Activated CD8-positive, alpha-beta memory T cell treated with anti-CD3 and anti-CD28 coated beads for 1 hour (primary cell): Measurements from ENCODE around the gene QPCT.

Source experiments
- DNase-seq, 2 donors: peaks; one replicate each; pipeline ENCODE4 v3.0.0-alpha.2; 2020; ENCODE audit warnings: low read depth in 1 of 2; ENCODE audit errors: extremely low read depth in 1 of 2

The QPCT gene

DNA sequence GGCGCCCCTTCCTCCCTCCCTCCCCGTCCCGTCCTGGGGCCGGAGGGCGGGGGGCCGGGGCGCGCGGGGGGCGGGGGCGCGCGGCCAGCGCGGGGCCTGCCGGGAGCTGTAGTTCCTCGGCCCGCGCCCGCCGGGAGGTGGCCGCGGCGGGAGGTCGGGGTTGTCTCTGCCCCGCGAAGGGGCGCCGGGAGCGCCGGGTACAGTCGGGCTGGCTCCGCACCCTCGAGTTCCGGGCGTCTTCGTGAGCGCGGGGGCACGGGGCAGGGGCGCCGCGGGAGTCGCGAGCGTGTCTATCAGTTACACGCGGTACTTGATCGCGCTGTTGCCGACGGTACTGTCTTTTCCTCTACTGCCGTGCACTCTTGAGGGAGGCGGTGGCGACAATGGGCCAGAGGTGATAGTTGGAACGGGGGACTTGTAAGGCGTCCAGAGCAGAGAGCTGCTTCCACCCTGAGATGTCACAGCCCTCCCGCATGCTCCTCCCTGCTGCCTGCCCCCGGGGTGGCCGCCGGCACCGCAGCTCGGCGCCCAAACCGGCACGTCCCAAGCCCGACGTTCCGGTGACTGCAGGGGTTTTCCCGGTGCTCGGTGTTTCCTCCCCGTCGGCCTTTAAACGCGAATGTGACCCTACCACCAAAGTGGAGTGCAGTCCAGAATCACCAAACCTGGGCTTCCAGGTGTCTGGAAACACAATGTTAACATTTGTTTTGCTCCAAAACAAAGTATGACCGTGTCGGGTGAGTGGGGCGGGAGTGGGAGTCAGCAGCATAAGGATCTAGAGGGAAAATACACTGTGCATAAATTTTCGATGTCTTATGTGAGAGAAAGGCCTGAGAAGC is 19.4 kb upstream of the QPCT start, which contains the start of gene PRKD3:
Gene PRKD3, minus strand, starts transcription at position 48 of the 839 bp plus-strand sequence. CDS start 8,309 bp downstream, outside the sequence.
- DNase-seq: no peak

DNA sequence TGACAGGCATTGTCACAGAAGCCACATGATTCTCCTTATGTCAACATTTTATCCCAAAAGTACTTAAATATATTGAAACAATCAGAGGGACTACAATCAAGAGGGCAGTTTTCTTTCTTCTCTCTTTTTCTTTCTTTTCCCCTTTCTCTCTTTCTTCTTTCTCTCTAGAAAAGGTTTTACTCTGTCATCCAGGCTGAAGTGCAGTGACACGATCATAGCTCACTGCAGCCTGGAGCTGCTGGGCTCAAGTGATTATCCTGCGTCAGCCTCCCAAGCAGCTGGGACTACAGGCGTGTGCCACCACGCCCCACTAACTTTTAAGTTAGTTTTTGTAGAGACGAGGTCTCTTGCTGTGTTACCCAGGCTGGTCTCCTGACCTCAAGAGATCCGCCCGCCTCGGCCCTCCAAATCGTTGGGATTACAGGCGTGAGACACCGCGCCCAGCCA is 18.8 kb upstream of the QPCT start:
- DNase-seq: no peak

DNA sequence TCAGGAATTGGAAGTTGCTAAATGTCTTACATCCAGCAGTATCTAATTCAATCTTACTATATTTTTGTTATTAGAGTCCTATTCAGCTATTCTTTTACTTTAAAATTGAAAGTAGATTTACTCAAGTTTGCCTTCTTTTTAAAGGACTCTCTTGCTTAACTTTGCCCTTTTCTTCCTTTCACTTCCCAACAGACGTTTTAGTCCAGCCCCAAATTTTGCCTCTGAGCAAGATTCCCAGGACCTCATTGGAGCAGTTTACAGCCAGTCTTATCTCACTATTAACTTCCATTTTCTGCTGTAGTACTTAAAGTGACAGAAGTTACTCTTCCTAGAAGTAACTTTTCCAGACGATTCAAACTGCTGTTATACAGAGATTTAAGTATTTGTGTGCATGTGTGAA is 18.1 kb upstream of the QPCT start:
- DNase-seq: no peak

DNA sequence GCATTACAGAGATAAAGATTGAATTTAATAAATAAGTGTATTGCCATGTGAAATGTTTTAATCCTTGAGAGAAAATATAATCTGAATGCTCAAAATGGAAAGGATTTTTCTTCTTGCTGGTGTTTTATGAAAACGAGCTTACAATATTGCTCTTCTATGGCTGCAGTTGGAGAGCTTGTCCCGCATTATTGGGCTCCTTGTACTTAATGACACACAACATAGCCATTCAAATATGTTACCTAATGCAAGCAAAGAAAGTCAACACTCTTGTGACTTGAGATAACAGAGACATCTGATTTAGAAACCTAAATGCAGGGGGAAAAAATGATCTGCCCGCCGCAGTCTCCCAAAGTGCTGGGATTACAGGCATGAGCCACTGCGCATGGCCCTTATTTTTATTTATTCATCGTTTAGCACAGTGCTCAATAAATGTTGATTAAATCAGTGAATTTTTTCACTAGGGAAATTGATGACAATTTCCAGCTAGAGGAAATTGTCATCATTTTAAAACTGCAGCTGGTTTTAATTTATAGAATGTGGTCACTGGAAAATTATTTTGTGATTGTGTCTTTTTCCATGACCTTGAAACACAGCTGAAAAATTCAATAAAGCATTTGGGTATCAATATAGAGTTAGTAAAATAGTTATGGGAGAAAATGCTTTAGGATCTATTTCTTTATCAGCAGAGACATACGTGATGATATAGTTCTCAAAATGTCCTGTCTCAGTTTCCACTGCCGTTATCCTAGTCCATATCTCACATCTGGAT is 17.4 kb upstream of the QPCT start:
- DNase-seq: no peak

DNA sequence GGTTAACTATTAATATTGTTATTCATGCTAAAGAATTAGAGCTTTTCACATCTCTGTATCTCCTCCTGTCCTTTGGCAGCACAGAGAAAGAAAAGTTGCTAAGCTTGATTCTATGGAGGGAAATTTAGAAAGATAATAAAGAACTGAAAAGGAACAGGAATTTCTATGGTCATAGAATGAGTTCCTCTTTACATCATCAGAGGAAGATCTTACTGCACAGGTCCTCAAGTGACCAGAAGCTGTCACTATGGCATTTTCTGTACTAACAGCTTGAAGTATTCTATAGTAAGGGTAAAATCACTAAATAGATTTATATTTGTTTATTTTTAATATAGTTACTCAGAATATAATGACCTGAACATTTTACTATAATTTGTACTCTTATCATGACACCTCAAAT is 13.7 kb upstream of the QPCT start:
- no peak for DNase-seq

DNA sequence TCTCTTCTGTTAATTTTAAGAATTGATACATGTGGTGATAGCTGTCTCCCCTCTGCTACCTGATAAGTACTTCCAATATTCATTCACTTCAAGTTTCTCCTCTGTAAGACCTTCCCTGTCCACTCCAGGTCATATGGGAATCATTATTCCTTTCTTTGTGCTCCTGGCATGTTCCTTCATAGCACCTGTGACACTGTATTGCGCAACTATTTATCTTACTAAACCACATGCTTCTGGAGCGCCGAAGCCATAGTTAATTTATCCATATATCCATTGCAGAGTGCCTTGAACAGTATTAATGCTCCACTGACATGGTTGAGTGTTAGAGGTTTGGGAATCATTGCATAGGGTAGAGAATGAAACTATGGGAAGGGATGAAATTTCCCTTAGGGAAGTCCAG is 11.9 kb upstream of the QPCT start:
- no peak for DNase-seq

DNA sequence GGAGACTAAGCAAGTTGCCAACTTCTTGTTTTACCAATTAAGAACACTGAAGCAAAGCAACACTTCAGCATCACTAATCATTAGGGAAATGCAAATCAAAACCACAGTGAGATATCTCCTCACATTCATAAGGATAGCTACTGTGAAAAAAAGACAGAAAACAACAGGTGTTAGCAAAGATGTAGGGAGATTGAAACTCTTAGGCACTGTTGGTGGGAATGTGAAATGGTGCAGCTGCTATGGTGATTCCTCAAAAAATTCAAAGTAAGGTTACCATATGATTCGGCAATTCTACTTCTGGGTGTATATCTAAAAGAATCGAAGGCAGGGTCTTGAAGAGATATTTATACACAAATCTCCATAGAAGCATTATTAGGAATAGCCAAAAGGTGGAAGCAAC is 11.2 kb upstream of the QPCT start:
- no peak for DNase-seq

DNA sequence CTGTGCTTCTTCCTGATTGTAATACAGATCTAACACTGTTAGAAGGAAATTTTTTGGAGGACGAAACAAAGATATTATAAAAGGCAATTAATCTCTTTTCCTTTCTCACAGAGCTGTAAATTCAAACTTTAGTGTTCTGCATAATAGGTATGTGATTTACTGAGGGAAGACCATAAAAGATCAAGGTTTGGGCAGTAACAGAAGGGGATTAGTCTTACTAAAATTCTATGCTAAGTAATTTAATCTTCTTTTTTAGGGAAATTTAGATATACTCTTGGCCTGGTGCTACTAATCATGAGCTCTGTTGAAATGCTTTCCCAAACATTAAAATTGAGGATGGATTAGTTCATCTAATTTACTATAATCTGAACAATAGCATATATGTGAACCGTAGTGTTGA is 8.8 kb upstream of the QPCT start:
- DNase-seq: no peak

DNA sequence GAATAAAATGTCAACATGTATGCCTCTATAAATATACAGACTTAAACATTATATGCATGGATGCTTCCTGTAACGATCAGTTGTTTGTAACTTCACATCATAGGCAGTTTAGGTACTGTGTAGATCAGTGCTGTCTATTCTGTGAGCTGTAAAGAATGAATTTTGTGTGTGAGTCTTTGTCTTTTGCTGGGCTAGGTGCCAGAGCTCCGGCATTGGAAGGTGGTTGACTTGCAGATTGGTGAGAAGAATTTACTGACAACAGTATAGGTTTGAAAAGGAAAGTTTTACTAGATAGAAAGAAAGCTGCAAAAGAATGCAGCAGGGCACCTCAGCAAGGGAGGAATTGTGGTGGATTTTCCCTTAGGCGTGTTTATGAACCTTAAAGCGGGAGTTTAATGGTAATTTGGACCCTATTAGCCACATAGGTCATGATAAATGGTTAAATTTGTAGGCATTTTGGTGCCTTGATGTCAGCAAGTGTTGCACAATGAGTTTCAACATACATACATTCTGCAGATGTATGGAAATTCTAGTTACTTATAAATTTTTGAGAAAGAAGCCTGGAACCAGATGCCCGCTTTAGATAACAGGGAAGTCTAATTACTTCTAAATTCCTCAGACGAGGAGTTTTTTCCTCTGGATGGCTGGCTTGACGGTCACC is 6.7 kb upstream of the QPCT start:
- no peak for DNase-seq

DNA sequence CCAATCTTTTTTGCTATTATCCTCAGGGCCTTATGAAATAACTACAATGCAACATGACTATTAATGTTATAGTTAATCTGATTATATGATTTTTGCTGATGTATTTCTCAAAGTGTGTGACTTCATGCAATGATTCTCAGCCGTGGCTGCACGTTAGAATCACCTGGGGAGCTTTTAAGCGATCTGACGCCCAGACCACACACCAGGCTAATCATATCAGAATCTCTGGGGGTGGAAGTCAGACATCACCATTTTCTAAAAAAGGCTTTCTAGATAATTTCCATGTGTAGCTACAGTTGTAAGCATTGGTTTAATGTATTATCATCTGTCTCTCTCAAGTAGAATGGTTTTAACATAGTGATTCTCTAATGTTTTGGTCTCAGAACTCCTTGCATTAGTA is 5.5 kb upstream of the QPCT start:
- DNase-seq: no peak

DNA sequence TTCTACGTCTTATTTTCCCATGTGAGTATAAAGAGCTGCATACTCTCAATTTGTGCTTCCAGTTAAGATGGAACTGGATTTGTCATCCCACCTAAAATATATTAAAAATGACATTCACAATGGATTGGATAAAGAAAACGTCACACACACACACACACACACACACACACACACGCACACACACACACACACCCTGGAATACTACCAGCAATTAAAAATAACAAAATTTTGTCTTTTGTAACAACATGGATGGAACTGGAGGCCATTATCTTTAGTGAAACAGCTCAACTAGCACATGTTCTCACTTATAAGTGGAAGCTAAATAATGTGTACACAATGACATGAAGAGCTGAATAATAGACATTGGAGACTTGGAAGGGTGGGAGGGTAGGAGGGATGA is 3.8 kb upstream of the QPCT start:
- DNase-seq: no peak

DNA sequence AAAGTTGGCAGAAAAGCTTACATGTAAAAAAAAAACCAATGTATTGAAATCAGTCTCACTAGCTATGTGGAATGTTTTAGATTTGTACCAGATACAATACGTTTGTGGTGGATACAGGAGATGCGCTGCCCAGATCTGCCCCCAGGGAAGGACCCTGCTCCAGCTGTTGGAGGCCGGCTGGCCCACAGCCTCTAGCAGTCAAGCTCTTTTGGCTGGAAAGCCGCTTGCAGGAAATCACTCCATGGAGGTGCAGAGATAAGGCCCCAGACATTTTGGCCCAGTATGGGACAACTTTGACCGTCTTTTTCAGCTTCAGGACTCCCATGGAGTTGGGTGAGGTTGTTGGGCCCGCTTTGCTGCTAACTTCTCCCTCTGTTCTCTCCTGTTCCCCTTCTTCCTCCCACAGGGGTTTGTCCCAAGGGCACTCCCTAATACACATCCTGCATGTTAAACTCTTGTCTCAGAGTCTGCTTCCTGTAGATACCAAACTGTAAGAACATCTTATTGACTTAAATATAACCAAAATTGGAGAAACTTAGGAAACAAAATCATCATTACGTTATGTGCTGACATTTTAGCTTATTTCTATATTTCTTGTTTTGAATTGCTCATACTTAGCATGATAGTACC is 1.7 kb upstream of the QPCT start:
- no peak for DNase-seq

DNA sequence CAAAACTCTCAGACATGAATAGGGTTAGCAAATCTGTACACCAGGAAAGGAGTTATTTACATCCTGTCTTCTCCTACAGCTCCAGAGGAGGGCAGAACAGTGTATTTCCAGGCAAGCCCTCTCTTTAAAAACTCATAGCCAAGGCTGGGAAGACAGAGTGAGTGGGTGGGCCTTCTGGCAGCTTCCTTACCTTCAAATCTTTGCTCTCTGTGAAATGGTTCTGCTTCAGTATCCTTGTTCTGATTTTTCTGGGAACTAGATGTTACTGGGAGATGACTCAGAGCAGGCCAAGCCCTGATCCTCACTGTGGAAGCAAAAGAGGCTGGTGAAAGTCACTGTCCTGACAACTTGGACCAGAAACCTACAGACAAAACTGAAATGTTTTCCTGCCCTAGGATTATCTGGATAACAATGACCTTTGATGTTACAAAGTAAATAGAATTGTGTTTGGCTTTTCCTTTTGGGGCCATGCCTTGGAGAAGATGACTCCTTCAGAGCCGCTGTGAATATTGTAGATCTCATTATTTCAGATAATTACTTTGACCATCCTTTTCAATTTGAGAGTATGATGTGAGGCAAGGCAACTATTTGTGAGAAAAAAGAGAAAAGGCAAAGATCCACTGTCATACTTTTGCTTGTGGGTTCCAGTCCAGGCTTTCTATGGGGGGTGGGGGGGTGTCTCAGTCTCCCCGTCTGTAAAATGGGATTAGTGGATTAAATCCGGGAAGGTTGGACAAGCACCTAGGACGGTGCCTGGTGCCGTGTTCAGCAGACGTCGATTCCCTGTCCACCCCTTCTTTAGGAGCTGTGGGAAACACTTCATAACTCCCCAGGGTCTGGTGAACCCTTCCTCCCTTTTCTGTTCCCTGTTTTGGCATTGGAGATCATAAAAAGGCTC is 644 bp upstream of the QPCT start:
- DNase-seq: no peak

DNA sequence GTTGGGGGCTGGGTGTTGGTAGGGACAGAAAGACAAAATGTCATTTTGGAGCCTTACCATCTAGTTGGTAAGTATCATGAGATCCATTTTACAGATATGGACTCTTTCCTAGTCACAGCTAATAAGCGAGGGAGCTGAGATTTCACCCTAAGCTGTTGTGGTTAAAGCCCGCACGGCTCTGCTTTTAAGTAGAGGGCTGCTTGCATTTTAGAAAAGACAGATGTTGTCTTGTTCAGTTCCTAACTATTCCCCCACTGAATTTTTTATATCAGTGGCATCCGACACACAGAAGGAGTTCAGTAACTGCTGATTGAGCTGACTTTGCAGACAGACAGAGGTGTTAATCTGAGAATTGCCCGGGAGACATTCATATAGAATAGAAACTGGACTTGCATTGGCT is 3.7 kb downstream of the QPCT start:
- DNase-seq: no peak

DNA sequence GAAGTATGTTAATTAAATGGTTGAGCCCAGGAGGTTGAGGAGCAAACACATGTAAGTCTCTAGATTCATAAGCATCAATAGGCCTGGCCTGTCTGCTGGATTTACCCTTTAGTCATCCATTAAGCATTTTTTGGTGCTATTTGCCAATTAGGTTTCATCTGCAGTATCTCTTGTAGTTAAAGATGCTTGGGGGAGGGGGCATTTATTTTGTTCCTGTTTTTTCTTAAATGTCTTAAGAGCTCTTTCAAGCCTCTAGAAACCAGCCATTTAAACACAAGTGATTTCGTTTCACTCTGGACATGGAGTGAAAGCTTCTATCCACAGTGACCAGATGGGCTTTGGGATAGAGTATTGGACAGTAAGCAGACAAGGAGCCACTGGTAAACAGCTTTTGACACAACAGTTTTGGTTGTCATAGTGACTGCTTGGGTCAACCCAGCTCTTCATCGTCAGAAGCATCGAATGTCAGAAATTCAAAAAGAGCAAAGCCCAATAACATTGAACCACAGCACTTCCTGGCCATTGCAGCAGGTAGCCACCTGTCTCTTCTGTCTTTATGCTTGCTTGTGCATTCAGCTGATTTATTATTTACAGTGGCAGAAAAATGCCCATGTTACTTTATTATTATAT is 4.9 kb downstream of the QPCT start:
- DNase-seq: no peak

DNA sequence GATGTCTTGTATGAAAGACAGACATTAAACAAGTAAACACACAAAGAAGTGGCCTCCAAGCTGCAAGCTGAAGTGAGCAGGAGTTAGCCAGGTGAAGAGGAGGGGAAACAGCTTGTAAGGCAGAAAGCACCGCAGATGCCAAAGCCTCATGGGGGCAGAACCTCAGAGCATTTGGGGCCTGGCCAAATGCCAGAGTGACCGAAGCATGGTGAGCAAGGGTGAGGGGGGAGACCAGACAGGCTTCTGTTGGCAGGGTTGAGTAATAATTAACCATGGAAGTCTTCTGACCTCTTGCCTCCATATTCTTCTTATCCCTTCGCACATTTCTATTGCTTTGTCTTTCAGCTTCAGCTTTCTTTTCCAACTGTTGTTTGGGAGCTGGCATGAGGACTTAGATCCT is 5.6 kb downstream of the QPCT start:
- no peak for DNase-seq

DNA sequence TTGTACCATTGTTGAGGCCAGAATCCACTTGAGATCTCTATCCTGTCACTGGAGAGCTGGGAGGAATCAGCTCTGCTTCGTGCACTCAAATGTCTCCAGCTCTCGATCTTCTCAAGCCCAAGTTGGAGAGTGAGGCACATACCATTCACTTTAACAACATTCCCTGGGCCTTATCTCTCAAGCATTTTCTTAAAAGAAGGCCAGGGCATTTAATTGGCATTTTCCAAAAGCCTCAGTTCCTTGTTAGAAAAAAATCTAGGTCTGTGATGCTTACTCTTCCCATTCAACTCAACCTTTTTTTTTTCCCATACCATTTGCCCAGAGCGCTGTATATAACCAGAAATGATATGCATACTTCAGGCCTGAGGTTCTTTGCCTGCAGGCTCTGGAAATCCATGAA is 10.1 kb downstream of the QPCT start:
- no peak for DNase-seq

DNA sequence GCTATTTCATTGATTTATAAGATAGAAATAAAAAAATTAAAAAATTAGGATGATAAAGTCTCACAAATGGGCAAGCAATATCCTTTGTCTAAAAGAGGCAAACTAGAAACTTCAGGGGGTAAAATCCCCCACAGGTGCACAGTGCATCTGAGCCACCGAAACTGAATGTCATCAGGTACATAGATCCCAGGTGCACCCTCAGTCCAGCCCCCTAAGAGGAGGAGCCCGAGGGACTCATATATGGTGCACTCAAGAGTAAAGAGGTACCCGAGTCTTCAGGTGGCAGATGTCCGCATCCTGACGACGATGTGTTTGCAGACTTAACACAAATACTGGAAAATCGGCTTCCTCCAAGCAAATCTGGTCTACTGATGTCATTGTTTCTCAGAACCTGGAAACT is 11.3 kb downstream of the QPCT start:
- no peak for DNase-seq

DNA sequence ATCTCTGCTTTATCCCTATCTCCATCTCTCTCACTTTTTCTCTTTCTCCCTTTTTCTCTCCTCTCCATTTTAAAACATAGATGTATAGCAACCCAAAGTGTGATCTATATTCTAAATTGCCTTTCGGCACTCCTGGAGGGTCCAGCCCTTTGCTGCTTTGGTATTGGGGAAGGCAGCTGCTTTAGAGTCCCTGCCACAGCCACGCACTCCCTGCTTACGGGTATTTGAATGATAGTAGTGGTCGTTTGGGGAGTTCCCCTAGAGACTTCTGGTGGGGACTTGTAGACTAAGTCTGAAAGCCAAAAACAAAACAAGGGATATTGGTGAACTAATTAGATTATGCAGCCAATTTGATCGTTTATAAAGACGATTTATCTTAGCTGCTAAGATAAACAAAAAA is 11.9 kb downstream of the QPCT start:
- DNase-seq: no peak

DNA sequence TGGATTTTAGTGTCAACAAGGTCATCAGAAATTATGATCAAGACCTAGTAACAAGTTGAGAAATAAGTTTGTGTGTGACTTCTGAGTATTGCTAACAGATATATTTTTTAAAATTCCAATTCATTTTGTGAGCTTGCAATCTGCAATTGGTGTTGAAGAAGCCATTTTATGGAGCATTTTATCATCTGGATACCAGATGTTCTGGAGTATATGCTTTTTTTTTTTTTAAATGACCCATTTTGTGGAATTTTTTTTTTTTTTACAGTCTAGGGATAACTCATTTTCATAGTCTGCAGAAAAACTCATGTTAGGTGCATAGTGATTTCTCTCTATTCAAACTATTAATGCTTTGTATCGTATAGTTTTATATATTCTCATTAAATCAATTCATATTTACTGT is 12.6 kb downstream of the QPCT start:
- DNase-seq: no peak
